Mucosa of descending colon (tissue), 3 donors: ENCODE data around the gene GPATCH2. TPM values are rescaled to one million over a fixed set of nuclear protein-coding genes. Genes with fewer than 3 reads are reported as not detected.
"Not testable (repeated sequence)": the region's sequence is repeated elsewhere in the genome, so short reads cannot be mapped to it uniquely, and the experiment has no call there.

Experiments
- ATAC-seq: fragments of 200-7000 bp; cut with Tn5 transposase; one replicate; pipeline ENCODE4 v1.9.1; 2020; ENCODE audit warnings: mild to moderate bottlenecking, moderate library complexity
- DNase-seq, 3 donors: peaks; one replicate each; pipeline ENCODE4 v3.0.0-alpha.2; 2020
- H3K36me3 ChIP-seq: fragments of 200-600 bp; one replicate; pipeline ENCODE4 v1.8.0; 2021; ENCODE audit warnings: low read depth, mild to moderate bottlenecking
- H3K4me1 ChIP-seq: fragments of 200-600 bp; one replicate; pipeline ENCODE4 v1.8.0; 2021; ENCODE audit warnings: low read depth, mild to moderate bottlenecking
- H3K4me3 ChIP-seq: fragments of 200-600 bp; one replicate; pipeline ENCODE4 v1.8.0; 2021; ENCODE audit warnings: mild to moderate bottlenecking
- H3K9me3 ChIP-seq: fragments of 200-600 bp; one replicate; pipeline ENCODE4 v1.8.0; 2021; ENCODE audit warnings: mild to moderate bottlenecking
- intact Hi-C, 2 donors: fragments of 100-400 bp; cut with DNase I in 1 of 2; cut with micrococcal nuclease in 1 of 2; formaldehyde crosslinking; loops; one replicate each; pipeline versions ENCODE4 v1.11.0 to v1.11.1; 2022; cut with DNase I, micrococcal nuclease
- total RNA-seq, 3 donors: library from RNA; stranded (reverse); fragmentation: NEBNext Ultra II Directional in 2 of 3; extraction: Animal tissue kit (Norgen Biotek cat#: 25700) in 2 of 3; gene quantifications; one replicate each; pipeline versions ENCODE4 v1.2.1 to v1.2.4, GENCODE V29; 2021 to 2023
- TF ChIP-seq, protein P1 (sequence below): fragments of 200-600 bp; IDR thresholded peaks from one replicate; pipeline ENCODE4 v1.8.0; 2022; ENCODE audit warnings: antibody characterized with exemption, mild to moderate bottlenecking
- donor health status: DM: no; HTN: no; CAD: no; lungs with moderate emphysema.
- donor health status: DM: no; HTN: no; CAD: no.
- donor health status: DM: no; HTN: yes; CAD: no.

The GPATCH2 gene
- total RNA-seq, 3 donors from 2014 or later, result 13.2 to 15.2 (median 13.2) TPM

DNA sequence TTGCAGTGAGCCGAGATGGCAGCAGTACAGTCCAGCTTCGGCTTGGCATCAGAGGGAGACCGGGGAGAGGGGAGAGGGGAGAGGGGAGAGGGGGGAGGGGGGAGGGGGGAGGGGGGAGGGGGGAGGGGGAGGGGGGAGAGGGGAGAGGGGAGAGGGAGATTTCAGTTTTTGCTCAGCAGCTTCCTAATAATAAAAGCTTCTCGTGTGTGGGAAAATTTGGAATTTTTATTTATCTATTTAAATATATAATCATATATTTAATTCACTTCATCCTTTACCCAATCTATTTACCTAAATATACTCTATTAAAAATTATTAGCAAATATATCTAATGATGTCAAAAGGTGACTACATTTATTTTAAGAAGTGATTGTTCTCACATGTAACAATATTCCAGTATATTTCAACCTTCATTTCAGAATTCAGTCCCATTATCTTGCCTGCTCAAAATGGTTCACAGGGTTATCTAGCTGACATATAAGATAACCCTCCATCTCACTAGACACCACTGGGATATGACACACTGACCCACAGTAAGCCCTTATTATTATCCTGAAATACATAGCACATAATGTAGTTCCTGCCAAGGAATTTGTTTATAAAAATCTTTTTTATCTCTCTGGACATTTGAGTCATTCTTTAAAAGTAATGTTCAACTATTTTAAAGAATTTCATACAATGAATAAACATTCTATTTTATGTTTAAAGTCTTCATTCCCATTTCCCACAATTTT lies 105.9 kb downstream of the GPATCH2 start:
- DNase-seq (no peak), ATAC-seq (no peak)
- intact Hi-C loops, result no loop called here
- TF ChIP-seq, protein P1, sequence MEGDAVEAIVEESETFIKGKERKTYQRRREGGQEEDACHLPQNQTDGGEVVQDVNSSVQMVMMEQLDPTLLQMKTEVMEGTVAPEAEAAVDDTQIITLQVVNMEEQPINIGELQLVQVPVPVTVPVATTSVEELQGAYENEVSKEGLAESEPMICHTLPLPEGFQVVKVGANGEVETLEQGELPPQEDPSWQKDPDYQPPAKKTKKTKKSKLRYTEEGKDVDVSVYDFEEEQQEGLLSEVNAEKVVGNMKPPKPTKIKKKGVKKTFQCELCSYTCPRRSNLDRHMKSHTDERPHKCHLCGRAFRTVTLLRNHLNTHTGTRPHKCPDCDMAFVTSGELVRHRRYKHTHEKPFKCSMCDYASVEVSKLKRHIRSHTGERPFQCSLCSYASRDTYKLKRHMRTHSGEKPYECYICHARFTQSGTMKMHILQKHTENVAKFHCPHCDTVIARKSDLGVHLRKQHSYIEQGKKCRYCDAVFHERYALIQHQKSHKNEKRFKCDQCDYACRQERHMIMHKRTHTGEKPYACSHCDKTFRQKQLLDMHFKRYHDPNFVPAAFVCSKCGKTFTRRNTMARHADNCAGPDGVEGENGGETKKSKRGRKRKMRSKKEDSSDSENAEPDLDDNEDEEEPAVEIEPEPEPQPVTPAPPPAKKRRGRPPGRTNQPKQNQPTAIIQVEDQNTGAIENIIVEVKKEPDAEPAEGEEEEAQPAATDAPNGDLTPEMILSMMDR, result no peak
- Histone ChIP-seq H3K36me3 (no peaks in the 10 kb centered on the region), H3K4me3 (no peak overlapping the region), H3K4me1 (no peaks in the 10 kb centered on the region), H3K9me3 (no peaks in the 10 kb centered on the region)

DNA sequence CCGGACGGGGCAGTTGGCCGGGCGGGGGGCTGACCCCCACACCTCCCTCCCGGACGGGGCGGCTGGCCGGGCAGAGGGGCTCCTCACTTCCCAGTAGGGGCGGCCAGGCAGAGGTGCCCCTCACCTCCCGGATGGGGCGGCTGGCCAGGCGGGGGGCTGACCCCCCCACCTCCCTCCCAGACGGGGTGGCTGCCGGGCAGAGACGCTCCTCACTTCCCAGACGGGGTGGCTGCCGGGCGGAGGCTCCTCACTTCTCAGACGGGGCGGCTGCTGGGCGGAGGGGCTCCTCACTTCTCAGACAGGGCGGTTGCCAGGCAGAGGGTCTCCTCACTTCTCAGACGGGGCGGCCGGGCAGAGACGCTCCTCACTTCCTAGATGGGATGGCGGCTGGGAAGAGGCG lies 107.0 kb downstream of the GPATCH2 start:
- H3K4me3 ChIP-seq, H3K36me3 ChIP-seq, H3K4me1 ChIP-seq, DNase-seq, H3K9me3 ChIP-seq, intact Hi-C loops, ATAC-seq: not testable (repeated sequence)

DNA sequence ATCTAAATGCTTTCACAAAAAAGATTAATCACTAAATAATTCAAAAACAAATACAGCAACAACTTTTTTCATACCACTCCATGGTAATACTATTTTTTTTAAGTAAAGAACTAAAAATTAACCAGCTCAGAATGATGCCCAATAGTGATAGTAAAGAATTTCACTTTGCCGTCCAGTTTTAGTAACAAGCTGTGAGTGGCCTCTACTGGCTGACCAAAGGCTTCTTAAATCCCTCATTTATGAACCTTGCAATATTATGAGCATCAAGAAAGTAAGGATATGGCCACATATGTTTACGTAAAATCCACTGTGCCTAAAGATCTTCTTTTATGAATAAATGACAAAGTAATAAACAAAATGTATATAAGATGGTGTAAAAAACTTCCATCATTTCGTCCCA lies 108.6 kb downstream of the GPATCH2 start:
- intact Hi-C loops, result no loop called here
- DNase-seq (no peak), ATAC-seq (no peak)
- H3K4me3 ChIP-seq, result no peak overlapping the region
- H3K4me1 ChIP-seq, result no peaks in the 10 kb centered on the region
- no peaks in the 10 kb centered on the region for H3K36me3 ChIP-seq
- TF ChIP-seq, protein P1, result no peak
- H3K9me3 ChIP-seq, result no peaks in the 10 kb centered on the region

DNA sequence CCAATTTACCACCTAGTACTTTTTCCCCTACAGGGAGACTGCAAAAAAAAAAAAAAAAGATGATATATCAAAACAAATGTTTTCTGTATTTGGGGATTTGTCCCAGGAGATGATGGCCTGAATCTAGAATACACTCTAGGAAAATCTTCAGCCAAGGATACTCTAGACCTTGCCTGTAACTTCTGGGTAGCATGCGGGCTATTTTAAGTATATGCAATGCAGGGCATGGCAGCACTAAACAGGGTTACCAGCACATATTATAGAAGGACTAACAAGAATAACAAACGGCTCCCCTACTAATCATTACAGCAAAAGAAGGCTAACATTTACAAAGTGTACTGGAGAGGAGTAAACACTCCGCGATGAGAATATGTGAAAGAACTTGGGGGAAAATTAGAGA lies 109.6 kb downstream of the GPATCH2 start:
- TF ChIP-seq, protein P1, result no peak
- intact Hi-C loops, result no loop called here

DNA sequence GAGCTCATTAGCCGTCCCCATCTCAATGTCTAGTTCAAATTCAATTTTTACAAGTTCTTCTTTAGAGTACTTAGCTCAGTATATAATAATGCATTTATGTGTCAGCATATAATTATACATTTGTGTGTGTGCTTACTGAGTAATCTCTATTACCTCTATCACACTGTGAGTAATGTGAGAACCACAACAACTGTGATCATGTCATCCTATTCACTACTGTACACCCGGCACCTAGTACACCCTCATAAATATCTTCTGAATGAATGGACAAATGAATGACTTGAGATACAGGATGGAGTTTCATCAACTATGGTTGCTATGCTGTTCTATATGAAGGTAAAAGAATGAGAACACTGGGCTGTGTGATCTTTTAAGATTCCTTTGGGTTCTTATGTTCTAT lies 124.0 kb downstream of the GPATCH2 start:
- Histone ChIP-seq H3K9me3 (no peaks in the 10 kb centered on the region), H3K4me3 (no peak overlapping the region), H3K4me1 (no peaks in the 10 kb centered on the region), H3K36me3 (no peaks in the 10 kb centered on the region)
- intact Hi-C loops, result no loop called here
- TF ChIP-seq, protein P1, result no peak
- DNase-seq (no peak), ATAC-seq (no peak)

More for the DNA sequence above, 109.6 kb downstream of the GPATCH2 start:
- Histone ChIP-seq H3K9me3 (no peaks in the 10 kb centered on the region), H3K4me3 (no peak overlapping the region), H3K36me3 (no peaks in the 10 kb centered on the region), H3K4me1 (no peaks in the 10 kb centered on the region)
- no peak for DNase-seq
- no peak for ATAC-seq

DNA sequence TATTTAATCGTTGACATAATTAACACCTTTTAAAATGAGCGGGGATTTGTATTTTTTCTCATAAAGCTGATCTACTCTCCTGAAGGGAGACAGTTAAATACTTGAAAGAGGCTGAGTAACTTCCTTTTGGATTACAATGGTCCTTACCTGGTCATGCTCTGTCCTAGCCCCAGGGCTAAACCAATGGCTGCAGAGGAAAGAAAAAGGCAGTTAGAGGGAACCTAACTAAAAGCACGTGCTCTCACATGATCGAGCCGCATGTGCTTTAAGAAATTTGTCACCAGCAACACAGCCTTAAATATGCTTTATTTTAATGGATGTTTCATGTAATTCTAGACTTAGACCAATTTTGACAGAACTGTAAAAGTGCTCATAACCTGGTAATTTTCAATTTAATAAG lies 132.7 kb downstream of the GPATCH2 start:
- H3K4me1 ChIP-seq, result no peaks in the 10 kb centered on the region
- no peaks in the 10 kb centered on the region for H3K9me3 ChIP-seq
- TF ChIP-seq, protein P1, result no peak
- H3K36me3 ChIP-seq, result no peaks in the 10 kb centered on the region
- intact Hi-C loops, result no loop called here
- ATAC-seq, result no peak
- H3K4me3 ChIP-seq, result no peak overlapping the region
- DNase-seq, result no peak
